Measurements from ENCODE around the gene SLX4. TPM values are rescaled to one million over a fixed set of nuclear protein-coding genes. Genes with fewer than 3 reads are reported as not detected.

Gene SLX4
- total RNA-seq, 4 donors from 2014 or later: 3.1 to 5.6 (median 3.9) TPM

- peaks cover 0 to 12% (median 9%) of the 10 kb centered on the region in 3 donors for H3K9me3 ChIP-seq
- H3K27me3 ChIP-seq: no peaks in the 10 kb centered on the region
- intact Hi-C loops (cut with DNase I): no loop called here
- whole genome bisulfite sequencing, 2 donors: 71 to 81% methylated on average over 4 of the region's 4 CpGs
- no peak overlapping the region for H3K27ac ChIP-seq
- TF ChIP-seq CTCF (IDR thresholded peaks at IDR 0.05): no peak
- no peak for TF ChIP-seq POLR2A (IDR thresholded peaks at IDR 0.05)
- no peak overlapping the region for H3K4me3 ChIP-seq
- no peaks in the 10 kb centered on the region for H3K4me1 ChIP-seq
- no peaks in the 10 kb centered on the region for H3K36me3 ChIP-seq
- DNase-seq: no peak
Observed at GRCh38 chr16:3570420-3571062, 40.9 kb downstream of the SLX4 start.

GRCh38 chr16:3569851-3570250 lies 41.6 kb downstream of the SLX4 start:
- Histone ChIP-seq H3K4me1 (no peaks in the 10 kb centered on the region), H3K27ac (no peak overlapping the region), H3K4me3 (no peak overlapping the region), H3K27me3 (no peaks in the 10 kb centered on the region), H3K36me3 (no peaks in the 10 kb centered on the region), H3K9me3 (peaks cover 0 to 12% (median 9%) of the 10 kb centered on the region in 3 donors)
- TF ChIP-seq CTCF (IDR thresholded peaks at IDR 0.05) (no peak), POLR2A (IDR thresholded peaks at IDR 0.05) (no peak)
- DNase-seq: no peak
- intact Hi-C loops (cut with DNase I): no loop called here
- WGBS, 2 donors: 96 to 98% methylated on average over 2 of the region's 2 CpGs

- no peak for DNase-seq
- Histone ChIP-seq H3K27ac (no peak overlapping the region), H3K9me3 (peaks cover 0 to 12% (median 9%) of the 10 kb centered on the region in 3 donors), H3K4me3 (no peak overlapping the region), H3K27me3 (no peaks in the 10 kb centered on the region), H3K36me3 (peaks cover 0 to 9% (median 0%) of the 10 kb centered on the region in 3 donors), H3K4me1 (no peaks in the 10 kb centered on the region)
- WGBS, 2 donors: 61 to 66% methylated on average over 3 of the region's 8 CpGs
- TF ChIP-seq CTCF (IDR thresholded peaks at IDR 0.05) (no peak), POLR2A (IDR thresholded peaks at IDR 0.05) (no peak)
- intact Hi-C loops (cut with DNase I): no loop called here
Observed at GRCh38 chr16:3566990-3567389, 44.4 kb downstream of the SLX4 start.

GRCh38 chr16:3564889-3565141 lies 46.6 kb downstream of the SLX4 start:
- Histone ChIP-seq H3K27ac (no peak overlapping the region), H3K9me3 (no peaks in the 10 kb centered on the region), H3K4me1 (no peaks in the 10 kb centered on the region), H3K27me3 (no peaks in the 10 kb centered on the region), H3K4me3 (no peak overlapping the region), H3K36me3 (peaks cover 0 to 9% (median 0%) of the 10 kb centered on the region in 3 donors)
- no peak for DNase-seq
- intact Hi-C loops (cut with DNase I): no loop called here
- 80% methylated on average over 1 of the region's 9 CpGs; no CpG with 5 or more reads in 1 of the 2 donors for WGBS, 2 donors
- no peak for TF ChIP-seq POLR2A (IDR thresholded peaks at IDR 0.05)
- no peak for TF ChIP-seq CTCF (IDR thresholded peaks at IDR 0.05)

- DNase-seq: no peak
- intact Hi-C loops (cut with DNase I): no loop called here
- H3K4me3 ChIP-seq: no peak overlapping the region
- H3K27me3 ChIP-seq: no peaks in the 10 kb centered on the region
- TF ChIP-seq POLR2A (IDR thresholded peaks at IDR 0.05) (no peak), CTCF (IDR thresholded peaks at IDR 0.05) (no peak)
- no peaks in the 10 kb centered on the region for H3K4me1 ChIP-seq
- WGBS, 2 donors: 91 to 92% methylated on average over 9 to 12 of the region's 43 CpGs
- peaks cover 0 to 9% (median 0%) of the 10 kb centered on the region in 3 donors for H3K36me3 ChIP-seq
- H3K27ac ChIP-seq: no peak overlapping the region
- no peaks in the 10 kb centered on the region for H3K9me3 ChIP-seq
Observed at GRCh38 chr16:3564130-3564888, 47.1 kb downstream of the SLX4 start.
